Frontal cortex (tissue), 4 donors: Measurements from ENCODE around the gene BRD3. TPM values are rescaled to one million over a fixed set of nuclear protein-coding genes. Genes with fewer than 3 reads are reported as not detected.

Source experiments
- DNase-seq, 2 donors: peaks; one replicate each; pipeline ENCODE4 v3.0.0; 2012; ENCODE audit warnings: low spot score in 2 of 2
- FAIRE-seq: peaks from 2 replicates; lab custom pipeline; 2012; peaks lifted over from hg19 to GRCh38; lab: Jason Lieb, UNC
- total RNA-seq: library from RNA; depleted of rRNA; stranded (reverse); fragments of >200 nt; gene quantifications from one replicate; pipeline ENCODE4 v1.2.3, GENCODE V29; 2014
- donor health status: control.
- donor health status: control.
- donor health status: control.

Gene BRD3
- total RNA-seq, 1 donor from 2014 or later = 24.9 TPM

DNA sequence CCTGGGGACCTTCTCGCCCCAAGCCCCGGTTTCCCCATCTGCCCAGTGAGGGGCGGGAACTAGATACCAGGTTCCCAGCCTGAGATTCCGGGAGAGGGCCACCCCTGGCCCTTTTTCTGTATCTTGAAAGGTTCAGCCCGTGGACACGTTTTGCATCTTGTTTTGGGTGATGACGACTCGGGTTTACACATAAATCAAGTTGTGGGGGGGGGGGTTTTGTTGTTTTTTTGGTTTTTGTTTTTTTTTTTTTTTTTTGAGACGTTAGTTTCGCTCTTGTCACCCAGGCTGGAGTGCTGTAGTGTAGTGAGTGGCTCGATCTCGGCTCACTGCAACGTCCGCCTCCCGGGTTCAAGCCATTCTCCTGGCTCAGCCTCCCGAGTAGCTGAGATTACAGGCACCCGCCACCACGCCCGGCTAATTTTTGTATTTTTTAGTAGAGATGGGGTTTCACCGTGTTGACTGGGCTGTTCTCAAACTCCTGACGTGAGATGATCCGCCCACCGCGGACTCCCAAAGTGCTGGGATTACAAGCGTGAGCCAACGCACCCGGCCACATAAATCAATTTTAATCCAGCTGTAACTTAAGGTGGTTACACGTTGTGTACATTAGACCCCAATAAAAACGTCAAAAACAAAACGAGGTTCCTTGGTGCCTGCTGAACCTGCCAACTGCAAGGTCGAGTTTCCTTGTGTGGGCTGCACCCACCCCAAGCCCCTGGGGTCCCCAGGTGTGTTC is 1.1 kb upstream of the BRD3 start:
- DNase-seq (no peak), FAIRE-seq (no peak)

- peak; percentile 66 to 75 for DNase-seq
- FAIRE-seq = no peak
Measured at GRCh38 chr9:134066913-134067851, 644 bp downstream of the BRD3 start.

GRCh38 chr9:134066526-134066912 is 1.3 kb downstream of the BRD3 start:
- FAIRE-seq = no peak
- DNase-seq = peak in 1 of 2 donors; percentile 47

- FAIRE-seq (no peak), DNase-seq (peak in 1 of 2 donors; percentile 28)
Measured at GRCh38 chr9:134065612-134066419, 2.0 kb downstream of the BRD3 start.

DNA sequence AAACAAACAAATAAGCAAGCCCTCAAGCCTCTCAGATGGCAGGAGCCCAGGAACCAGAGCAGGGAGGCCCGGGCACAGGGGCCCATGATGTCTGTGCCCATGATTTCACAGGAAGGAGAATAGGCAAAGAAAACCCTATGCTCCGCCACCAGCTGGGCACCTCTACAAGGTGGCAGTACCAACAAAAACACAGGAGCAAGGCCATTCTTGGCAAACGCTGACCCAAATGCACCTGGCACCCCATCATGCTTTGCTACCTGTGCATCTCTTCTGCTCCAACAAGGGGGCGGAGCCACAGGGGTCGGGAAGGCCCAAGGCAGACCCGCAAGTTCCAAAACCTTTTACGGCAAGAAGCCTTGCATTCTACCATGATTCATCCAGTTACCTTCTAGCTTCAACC is 3.1 kb downstream of the BRD3 start:
- FAIRE-seq (no peak), DNase-seq (no peak)

GRCh38 chr9:134063571-134064450 is 4.0 kb downstream of the BRD3 start:
- FAIRE-seq (no peak), DNase-seq (no peak)

GRCh38 chr9:134063088-134063570 is 4.7 kb downstream of the BRD3 start:
- no peak for DNase-seq

GRCh38 chr9:134062461-134063087 is 5.3 kb downstream of the BRD3 start:
- no peak for FAIRE-seq
- DNase-seq = no peak

More at GRCh38 chr9:134063088-134063570, 4.7 kb downstream of the BRD3 start:
- FAIRE-seq = no peak

DNA sequence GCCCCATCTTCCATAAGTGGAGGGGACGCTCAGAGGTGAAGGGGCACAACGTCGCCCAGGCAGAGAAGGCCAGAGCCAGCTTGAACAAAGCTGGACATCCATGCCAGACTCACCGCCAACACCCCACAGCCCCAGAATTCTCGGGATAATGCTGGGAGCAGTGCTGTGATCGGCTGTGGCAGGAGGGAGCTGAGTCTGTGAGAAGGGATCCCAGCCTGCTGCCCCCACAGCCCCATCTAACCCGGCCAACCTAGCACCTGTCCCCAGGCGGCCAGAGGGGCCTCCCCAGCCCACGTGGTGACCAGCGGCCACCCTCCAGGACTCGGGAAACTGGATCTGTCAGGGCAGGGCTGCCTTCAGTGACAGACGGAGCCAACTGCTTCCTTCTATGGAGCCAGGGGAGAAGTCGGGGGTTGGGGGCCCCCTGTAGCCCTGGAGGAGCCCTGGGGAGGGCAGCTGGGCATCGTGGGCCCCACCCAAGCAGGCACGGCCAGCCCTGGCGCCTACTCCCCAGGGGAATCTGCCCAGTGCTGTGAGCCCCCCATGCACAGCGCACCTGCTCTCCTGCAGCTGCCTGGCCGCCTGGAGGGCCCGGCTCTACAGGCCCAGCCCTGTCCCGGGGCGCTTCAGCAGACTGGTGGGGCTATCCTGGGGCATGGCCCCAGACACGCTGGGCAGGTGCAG is 6.0 kb downstream of the BRD3 start:
- FAIRE-seq = no peak
- DNase-seq = no peak

- FAIRE-seq = no peak
- DNase-seq = no peak
Measured at GRCh38 chr9:134061019-134061687, 6.7 kb downstream of the BRD3 start.

DNA sequence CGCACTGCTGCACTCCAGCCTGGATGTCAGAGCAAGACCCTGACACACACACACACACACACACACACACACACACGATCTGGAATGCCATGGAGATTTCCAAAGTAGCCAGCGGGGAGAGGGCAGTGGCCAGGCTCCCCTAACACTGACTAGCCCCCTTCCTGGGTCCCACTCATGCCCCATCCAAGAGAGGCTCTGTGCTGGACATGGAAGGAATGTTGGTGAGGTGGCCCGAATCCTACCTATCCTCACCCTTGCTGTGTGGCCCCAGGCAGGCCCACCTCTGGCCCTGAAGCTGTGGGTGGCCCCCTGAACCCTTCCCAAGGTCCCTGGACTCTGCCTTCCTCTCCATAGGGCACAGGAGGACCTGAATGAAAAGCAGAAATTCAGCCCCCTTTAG is 7.3 kb downstream of the BRD3 start:
- DNase-seq (no peak), FAIRE-seq (no peak)

DNA sequence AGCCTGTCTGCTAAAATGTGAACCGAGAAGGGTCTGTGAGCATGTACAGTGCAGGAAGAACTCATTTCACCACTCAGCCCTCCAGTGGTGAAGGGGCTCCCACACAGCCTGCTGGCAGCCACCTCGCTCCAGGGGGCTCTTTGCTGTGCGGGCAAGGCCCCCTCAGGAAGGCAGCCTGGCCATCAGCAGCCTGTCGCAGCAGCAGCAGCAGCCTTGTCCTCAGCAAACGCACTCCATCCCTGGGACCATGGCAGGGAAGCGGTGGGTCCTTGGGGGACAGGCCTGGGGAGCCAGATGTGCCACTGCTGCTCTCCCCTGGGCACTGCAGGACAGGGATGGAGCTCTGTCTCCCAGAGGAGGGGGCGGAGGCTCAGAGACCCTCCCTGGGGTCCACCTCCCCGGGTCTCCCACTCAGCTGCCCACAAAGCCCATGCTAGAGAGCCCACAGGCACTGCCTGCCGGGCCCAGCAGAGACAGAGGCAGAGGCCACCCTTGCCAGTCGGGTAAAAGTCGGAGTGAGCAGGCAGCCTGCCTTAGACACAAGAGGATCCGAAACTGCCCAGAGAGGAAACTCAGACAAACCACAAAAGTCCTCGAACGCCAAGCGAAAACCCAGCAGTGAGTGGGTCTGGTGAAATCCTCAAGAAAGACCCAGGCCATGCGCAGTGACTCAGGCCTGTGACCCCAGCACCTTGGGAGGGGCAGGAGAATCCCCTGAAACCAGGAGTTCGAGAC is 8.0 kb downstream of the BRD3 start:
- no peak for DNase-seq
- no peak for FAIRE-seq

GRCh38 chr9:134059188-134059641 is 8.6 kb downstream of the BRD3 start:
- DNase-seq (no peak), FAIRE-seq (no peak)

DNA sequence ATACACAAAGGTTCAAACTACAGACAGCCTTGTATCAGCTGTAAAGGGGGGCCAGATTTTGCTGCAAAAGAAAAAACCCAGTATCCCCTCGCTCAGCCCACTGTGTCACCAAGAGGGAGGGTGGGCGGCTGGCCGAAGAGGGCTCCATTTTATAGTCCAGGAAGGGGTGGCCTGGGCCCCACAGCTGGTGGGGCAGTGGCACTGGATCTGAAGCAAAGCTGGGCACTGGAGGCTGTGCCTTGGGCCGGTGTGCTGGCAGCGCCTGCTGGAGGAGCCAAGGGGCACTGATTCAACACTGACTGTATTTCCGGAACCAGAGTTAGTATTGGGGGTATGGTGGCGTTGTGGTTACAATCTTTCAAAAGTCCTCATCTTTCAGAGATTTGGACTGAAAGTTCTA is 9.1 kb downstream of the BRD3 start:
- no peak for FAIRE-seq
- no peak for DNase-seq

GRCh38 chr9:134057751-134058701 is 9.8 kb downstream of the BRD3 start:
- DNase-seq = no peak
- no peak for FAIRE-seq

- FAIRE-seq (no peak), DNase-seq (no peak)
Measured at GRCh38 chr9:134057307-134057657, 10.5 kb downstream of the BRD3 start.
